OCI-LY7 (cell line): ENCODE data around the gene MIPEP.

Source experiments
- EZH2phosphoT487 ChIP-seq: fragments of 200-600 bp; sonication (generic); IDR thresholded peaks from 2 replicates; pipeline ENCODE4 v1.6.1; 2018; ENCODE audit warnings: low read depth, borderline replicate concordance, mild to moderate bottlenecking, mixed run types, antibody characterized with exemption, low read length, moderate library complexity, mixed read lengths
- TF ChIP-seq, protein P1 (sequence below): fragments of 200-600 bp; sonication (generic); conservative IDR thresholded peaks from 2 replicates; pipeline ENCODE4 v1.5.1; 2014; ENCODE audit warnings: mild to moderate bottlenecking, antibody characterized with exemption, low read length, moderate library complexity, mixed read lengths

GRCh38 chr13:23928985-23929384, 39.8 kb upstream of the MIPEP start:
- TF ChIP-seq, protein P1, sequence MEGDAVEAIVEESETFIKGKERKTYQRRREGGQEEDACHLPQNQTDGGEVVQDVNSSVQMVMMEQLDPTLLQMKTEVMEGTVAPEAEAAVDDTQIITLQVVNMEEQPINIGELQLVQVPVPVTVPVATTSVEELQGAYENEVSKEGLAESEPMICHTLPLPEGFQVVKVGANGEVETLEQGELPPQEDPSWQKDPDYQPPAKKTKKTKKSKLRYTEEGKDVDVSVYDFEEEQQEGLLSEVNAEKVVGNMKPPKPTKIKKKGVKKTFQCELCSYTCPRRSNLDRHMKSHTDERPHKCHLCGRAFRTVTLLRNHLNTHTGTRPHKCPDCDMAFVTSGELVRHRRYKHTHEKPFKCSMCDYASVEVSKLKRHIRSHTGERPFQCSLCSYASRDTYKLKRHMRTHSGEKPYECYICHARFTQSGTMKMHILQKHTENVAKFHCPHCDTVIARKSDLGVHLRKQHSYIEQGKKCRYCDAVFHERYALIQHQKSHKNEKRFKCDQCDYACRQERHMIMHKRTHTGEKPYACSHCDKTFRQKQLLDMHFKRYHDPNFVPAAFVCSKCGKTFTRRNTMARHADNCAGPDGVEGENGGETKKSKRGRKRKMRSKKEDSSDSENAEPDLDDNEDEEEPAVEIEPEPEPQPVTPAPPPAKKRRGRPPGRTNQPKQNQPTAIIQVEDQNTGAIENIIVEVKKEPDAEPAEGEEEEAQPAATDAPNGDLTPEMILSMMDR = no peak
- TF ChIP-seq EZH2phosphoT487 = no peak
